Activated T-cell treated with anti-CD3 and anti-CD28 coated beads, Interleukin-2, amount 50 U/mL, for 48 hours (primary cell): ENCODE results near the gene IPO11.
"Not testable (repeated sequence)": the region's sequence is repeated elsewhere in the genome, so short reads cannot be mapped to it uniquely, and the experiment has no call there.

Experiments used
- DNase-seq, 2 experiments: peaks; one replicate each; pipeline ENCODE4 v3.0.0-alpha.2; 2020

Gene IPO11

DNA sequence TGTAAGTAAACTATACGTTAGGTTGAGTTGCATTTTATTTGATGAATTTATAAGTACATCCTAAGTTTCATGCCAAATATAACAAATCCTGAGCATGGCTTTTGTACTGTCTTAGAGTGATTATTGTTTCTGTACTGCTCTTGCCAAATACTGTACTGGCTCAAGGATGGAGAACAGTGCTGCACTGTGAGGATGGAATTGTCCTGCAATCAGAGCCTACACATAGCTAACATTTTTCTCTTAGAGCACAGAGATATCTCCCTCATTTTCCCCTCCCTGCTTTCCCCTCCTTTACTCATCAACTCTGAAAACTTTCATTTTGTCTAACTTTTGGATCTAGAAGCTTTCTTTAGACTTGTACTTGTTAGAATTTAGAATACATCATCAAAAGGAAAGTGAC, 194.3 kb downstream of the IPO11 start:
- no peak for DNase-seq

DNA sequence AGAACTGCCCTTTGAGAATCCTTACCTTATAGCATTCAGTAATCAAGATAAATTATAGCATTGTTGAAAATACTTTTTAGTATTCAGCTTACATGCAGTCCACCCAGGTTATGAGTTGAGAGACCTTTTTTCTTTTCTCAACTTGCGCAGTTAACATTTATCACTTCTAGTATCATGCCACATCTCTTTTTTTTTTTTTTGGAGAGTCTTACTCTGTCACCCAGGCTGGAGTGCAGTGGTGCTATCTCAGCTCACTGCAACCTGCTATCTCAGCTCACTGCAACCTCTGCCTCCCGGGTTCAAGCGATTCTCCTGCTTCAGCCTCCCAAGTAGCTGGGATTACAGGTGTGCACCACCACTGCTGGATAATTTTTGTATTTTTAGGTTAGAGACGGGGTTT, 195.1 kb downstream of the IPO11 start:
- no peak for DNase-seq

DNA sequence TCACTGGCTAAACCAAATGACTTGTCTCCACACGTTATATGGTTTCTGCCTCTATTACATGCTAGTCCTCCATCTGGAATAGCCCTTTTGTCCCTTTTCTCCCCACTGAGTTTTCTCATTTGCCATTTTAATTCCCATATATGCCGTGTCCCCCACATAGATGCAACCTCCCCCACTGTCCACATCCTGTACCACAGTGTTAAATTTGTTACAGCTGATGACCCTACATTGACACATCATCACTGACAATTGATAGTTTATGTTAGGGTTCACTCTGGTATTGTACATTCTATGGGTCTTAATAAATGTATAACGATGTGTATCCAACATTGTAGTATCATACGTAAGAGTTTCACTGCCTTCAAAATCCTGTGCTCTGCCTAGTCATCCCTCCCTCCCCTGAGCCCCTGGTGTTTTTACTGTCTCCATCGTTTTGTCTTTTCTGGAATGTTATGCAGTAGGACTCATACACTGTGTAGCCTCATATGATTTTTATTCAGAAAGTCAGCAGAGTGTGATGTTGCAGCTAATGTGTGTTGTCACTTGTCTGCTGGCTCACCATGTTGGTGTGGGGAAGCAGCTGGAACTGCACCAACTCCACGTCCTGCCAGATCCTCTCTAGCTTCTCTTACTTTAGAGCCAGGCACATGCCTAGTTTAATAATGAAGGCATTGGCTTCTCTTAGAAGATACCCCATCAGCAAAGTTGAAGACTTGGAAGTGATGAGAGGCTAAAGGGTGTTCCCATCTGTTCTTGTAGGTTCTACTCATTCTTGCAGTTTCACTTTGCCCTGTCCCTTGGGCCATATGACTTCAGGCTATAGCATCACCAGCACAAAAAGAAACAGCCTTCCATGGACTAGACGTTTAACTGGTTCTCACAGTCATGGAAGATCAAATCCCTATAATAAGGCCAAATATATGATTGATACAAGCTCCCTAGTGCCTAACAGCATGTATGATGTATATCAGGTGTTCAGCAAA, 196.3 kb downstream of the IPO11 start:
- no peak for DNase-seq

DNA sequence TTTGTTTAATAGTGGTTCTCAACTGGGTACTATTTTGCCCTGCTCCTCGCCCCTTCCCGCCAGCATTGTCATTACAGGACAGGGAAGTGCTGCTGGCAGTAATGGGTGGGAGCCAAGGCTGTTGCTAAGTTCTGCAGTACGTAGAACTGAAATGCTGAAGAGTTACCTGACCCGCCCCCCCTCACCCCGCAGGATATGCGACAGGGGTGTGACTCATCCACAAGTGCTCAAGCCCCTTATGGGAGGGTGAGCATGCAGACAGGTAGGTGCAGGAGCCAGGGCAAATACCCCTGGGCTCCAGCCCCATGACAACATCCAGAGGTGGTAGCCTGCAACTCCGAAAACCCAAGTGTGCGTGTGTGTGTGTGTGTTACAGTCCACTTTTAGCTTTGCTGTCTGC, 201.8 kb downstream of the IPO11 start:
- DNase-seq: no peak

DNA sequence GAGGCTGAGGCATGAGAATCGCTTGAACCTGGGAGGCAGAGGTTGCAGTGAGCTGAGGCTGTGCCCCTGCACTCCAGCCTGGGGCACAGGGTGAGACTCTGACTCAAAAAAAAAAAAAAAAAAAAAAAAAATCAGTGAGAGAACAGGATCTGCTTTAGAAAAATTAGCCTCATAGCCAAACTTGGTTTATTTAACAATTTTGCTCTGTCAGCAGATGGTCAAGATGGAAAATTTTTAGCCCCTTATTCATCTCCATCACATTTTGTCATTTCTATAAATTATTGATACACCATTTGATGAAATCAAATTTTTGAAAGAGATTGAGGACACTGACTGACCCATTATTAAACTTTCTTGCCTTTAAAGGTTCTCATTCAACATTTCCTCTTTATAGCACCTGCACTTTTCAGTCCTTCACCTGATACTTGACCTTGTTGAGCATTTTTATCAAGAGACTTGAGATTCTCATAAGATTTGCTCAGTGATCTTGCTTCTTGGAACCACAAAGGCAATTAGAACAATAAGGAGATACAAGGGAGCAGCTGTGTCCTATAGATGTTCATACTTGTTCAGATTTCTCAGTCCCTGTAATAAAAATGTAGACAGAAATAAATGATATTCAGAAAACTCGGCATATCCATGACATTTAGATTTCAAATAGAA, 204.2 kb downstream of the IPO11 start:
- DNase-seq: no peak

DNA sequence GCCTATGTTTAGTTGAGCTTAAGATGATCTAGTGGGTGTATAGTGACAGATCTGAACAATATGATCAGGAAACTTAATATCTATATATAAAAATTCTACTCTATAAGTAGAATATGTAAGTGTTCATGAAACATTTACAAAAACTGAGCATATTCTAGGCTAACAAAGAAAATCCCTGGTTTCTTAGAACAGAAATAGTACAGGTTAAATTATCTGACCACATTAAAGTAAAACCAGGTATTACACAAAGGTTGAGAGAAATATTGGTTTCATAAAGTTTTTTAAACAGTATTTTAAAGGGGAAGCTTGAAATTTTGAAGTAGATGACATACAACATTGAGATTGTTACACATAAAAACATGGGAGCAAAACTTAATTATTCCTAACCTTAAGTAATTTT, 205.4 kb downstream of the IPO11 start:
- DNase-seq: no peak

DNA sequence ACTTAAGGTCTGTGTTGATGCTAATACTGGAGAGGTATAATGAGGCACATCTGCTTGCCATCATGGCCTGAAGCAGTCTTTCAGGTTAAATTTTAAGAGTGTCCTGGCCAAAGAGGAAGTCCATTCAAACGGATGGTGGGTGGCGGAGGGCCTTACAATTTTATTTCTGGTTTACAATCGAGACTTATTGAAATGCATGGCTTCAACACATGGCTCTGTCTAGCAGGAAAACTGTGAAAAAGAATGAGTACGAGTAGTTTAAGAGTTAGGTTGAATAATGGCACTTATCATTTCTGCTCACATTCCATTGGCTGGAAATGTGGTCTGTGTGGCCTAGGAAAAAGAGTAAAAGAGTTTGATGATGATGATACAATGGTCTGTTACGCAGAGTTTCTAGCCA, 208.2 kb downstream of the IPO11 start:
- no peak for DNase-seq

DNA sequence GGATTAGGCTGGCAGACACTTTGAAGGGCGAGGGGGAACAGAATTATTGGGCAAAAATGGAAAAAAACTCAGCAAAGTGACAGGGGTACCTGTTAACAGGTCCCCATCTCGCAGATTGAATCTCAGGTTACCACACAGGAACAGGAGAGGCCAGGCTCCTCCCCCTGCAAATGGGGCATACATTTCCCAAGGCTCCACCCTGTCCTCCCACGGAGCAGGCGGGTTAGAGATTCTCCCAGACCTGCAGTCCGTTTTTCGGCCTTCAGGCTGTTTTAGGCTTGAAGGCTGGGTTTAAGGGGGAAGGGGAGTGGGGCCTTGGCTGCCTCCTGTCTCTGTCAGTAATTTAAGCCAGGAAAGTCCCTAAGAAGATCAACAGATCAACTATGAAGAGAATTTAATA, 208.7 kb downstream of the IPO11 start:
- DNase-seq: no peak

DNA sequence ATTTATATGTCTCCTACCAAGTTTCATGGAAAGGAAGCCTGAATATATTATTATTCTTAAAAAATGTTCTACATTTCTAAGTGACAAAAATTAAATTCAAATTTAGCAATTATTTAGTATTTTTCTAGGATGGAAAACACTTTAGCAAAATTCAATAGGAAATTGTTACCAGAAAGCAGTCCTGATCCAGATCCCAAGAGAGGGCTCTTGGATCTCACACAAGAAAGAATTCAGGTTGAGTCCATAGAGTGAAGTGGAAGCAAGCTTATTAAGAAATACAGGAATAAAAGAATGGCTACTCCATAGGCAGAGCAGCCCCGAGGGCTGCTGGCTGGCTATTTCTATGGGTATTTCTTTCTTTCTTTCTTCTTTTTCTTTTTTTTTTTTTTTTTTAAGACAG, 210.7 kb downstream of the IPO11 start:
- DNase-seq: no peak

DNA sequence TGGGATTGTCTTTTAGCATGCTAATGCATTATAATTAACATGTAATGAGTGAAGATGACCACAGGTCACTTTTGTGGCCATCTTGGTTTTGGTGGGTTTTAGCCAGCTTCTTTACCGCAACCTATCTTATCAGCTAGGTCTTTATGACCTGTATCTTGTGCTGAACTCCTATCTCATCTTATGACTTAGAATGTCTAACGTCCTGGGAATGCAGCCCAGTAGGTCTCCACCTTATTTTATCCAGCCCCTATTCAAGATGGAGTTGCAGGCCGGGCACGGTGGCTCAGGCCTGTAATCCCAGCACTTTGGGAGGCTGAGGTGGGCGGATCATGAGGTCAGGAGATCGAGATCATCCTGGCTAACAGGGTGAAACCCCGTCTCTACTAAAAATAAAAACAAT, 211.9 kb downstream of the IPO11 start:
- DNase-seq: not testable (repeated sequence)

DNA sequence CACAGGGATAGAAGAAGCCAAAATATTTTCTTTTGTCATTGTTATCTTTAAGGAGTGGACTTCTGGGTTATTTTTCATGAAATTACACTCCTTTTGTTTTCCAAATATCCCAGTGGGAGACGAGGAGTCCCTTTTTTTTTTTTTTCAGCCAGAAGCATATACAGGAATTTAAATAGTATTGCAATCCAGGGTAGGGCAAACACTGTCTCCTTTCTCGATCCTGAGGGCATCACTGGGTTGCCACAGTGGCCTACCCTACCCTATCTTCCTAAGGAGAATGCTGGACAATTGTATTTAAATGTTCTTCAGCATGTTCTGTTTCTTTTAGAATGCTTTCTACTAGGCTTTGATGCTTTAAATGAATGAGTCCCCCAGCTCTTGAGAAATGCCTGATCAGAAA, 214.0 kb downstream of the IPO11 start:
- no peak for DNase-seq

DNA sequence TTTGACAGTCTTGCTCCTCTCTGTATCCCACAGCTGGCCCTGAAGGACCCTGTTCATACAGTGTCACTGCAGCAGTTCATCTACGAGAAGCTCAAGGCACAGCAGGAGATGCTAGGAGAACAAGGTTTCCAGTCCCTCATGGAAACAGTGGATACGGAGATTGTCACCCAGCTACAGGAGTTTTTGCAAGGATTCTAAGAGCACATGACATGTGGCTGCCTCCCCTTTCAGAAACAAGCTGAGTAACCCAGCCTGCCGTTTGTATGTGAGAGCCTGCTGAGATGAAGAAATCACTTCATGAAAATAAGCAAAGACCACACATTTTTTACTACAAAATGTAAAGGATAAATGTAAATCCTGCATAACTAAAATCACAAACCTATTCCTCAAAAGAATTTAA, 214.6 kb downstream of the IPO11 start:
- DNase-seq: no peak

DNA sequence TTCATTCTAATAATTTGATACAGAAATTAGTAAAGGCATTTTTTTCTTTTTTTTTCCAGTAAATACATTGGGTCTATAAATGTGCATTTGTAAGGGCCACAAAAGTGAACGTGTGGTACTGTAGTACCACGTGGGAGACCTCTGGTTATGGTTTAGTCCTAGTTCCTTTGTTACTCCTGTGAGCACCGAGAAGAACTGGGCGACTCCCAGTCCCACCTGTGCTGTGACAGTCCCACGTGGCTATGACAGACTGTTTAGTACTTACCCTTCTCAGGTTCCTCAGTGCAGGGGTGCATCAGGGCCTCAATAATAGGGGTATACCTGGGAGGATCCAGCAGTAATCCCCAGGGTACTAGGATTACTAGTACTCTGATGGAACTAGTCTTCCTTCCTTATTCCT, 215.3 kb downstream of the IPO11 start:
- DNase-seq: no peak

DNA sequence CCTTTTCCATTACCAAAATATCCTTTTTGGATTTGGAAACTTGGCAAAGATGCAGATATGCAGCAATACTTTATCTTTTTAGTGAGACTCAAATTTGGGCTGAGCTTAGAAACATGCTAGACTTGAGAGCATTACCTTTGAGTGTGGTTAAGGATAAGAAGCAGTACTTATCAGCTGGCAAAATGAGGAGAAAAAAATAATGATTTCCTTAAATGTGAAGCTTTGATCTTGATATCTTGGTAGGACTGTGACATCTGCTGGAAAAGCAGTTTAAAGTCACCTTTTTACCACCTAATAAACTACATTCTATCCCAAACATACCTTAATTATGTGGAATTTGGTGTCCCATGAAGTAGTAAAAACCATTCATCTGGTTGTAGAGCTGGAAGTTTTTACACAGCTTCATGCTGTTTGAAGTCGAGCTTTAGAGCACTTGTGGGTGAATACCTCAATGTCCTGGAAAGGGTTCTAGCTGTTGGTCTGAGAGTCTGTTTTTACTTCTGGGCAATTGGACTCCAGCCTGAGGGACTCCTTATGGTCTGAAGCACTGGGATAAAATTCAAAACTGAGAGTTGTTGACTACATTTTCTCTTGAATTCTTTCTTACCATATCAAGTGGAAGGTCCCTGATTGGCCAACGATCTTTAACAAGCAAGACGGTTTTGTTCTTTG, 219.5 kb downstream of the IPO11 start:
- no peak for DNase-seq

DNA sequence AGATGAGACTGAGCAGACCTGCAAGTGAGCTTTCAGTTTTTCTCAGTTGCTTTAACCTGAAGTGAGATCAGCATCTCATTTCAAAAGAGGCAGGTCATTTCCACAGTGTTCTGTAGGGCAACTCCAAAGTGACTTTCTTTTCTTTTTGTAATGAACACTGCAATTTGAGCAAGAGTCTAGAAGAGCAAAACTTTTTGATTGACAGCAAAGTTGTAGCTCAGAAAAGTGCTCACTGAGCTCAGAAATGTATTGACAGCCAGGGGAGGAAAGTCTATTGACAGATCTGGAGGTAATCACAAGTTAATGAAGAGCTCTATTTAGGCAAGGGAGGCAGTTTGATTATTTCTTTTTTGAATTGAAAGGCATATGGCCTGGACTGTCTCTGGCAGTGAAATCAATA, 220.7 kb downstream of the IPO11 start:
- DNase-seq: no peak

DNA sequence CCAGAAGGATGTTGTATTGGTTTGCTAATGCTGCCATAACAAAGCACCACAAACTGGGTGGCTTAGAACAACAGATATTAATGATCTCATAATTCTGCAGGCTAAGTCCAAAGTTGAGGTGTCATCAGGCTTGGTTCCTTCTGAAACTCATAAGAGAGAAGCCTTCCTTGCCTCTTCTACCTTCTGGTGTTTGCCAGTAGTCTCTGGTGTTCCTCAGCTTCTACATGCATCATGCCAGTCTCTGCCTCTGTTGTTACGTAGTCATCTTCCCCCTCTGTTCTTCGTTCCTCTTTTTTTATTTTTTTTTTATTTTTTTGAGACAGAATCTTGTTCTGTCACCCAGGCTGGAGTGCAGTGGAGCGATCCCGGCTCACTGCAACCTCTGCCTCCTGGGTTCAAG, 227.9 kb downstream of the IPO11 start:
- DNase-seq: no peak

DNA sequence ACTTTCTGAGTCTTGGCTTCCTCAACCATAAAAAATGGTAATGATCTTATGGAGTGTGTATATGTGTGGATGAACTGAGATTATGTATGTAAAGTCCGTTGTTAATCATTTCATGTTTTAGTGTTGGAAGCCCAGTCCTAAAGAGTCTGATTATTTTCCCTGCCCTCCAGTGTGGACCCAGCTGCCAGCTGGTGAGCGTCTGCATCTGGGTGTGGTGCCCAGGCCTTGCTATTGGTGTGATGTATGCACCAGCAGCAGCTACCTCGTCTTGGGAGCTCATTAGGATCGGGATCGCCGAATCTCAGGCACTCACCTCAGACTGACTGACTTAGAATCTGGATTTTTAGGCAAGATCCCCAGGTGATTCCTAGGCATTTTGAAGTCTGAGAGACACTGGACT, 229.9 kb downstream of the IPO11 start:
- DNase-seq: no peak

DNA sequence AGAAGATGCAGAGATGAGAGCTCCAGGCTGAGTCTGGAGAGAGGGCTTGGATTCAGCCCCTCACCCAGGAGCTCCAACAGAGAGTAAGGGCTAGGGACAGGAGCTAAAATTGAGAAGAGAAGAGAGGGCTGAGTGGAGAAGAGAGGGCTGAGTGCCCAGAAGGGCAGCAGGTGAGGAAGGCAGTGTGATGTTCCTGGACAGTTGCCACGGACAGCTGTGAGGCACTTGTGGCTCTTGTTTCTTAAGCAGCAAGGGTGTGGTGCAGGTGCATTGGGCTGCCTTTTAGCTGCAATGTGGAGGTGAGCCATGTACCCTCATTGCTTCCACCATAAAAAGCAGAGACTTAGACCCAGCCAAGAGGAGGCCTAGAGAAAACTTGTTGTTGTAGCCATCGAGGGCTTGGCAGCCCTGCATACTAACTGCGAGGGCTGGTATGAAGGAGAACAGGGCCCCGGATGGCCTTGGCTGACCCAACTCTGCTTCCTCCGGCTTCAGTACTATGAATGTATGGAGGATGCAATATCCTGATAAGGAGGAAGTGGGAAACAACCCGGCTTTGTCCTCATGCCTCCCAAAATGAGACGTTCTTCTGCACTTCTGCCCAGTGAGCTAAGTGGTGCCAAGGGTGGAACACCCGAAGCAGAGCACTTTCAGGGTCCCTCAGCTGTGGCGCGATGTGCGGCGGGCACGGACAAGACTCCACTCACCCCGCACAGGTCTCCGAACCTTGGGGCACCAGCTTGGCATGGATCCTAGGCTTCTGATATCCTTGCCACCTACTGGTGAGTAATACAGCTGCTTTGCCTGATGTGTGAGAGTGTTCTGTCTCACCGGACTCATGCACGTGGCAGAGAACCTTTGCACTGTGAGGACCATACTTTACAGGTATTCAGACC, 231.2 kb downstream of the IPO11 start:
- DNase-seq: no peak

DNA sequence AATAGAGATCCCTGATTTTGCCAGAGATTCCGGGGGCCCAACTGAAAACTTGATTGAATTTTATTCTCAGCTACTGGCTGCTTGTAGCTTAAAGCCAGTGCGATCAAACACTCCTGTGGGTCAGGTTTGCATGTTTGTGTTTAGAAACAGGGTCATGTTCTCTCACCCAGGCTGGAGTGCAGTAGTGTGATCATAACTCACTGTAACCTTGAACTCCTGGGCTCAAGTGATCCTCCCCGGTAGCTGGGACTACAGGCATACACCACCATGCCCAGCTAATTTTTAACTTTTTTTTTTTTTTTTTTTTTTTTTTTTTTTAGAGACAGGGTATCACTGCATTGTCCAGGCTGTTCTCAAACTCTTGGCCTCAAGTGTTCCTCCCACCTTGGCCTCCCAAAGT, 232.7 kb downstream of the IPO11 start:
- DNase-seq: no peak

DNA sequence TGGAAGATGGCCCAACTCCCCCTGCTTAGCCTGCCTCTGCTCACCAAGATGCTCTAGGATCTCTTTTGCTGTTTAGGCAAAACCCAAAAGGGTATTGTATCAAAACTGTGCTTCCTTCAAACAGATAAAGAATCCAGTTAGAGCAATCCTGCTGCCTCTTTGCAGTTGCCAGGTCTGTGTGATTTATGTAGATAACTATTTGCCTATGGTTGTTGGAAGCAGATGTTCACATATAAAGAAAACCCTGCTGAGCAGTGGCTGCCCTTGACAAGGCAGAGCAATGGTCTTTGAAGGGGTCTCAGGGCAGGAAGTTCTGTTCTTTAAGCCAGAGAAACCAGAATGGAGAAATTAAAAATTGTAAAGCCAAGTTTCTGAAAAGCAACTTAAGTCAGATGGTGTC, 234.7 kb downstream of the IPO11 start:
- no peak for DNase-seq

DNA sequence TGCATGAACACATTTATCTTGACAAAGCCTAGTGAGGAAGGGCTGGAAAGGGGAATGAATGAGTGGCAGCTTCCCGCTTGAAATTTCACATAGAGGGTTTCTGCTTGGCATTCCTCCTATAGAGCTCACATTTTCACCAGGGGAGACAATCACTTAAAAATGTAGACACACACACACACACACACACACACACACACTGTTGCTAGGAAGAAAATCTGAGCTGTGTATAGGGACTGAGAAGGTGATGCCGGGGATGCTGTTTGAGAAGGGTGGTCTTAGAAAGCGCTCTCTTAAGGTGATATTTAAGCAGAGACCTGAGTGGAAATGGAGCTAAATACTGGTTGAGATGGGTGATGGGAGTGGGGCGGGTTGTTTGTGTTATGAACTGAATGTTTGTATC, 236.5 kb downstream of the IPO11 start:
- DNase-seq: no peak

DNA sequence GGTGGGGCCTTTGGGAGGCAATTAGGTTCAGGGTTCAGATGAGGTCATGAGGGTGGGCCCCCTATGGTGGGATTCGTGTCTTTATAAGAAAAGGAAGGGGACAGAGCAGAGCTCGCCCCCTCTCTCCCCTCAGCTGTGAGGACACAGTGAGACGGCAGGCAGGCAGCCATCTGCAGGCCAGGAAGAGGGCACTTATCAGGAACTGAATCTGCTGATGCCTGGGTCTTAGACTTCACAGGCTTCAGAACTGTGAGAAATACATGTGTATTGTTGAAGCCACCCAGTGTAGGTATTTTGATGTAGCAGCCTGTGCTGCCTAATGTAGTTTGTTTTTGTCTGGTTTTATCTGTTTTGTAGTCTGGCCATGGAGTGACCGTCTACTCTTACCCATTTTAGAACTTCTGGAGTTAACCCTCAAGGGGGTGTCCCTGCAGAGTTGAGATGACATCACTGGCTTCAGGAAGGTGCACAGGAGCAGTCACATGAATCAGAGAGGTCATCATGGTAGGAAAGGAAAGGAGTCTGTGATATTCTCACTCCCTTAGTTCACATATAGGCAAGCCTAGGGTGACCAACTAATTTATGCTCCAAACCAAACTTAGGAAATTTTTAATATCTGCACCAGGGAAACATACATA, 237.0 kb downstream of the IPO11 start:
- no peak for DNase-seq
